T-helper 22 cell (primary cell): ENCODE measurements around the gene ZMYND10.

ENCODE experiments used
- DNase-seq: peaks from one replicate; pipeline ENCODE4 v3.0.0-alpha.2; 2020; ENCODE audit warnings: low read depth

ZMYND10 gene

GRCh38 chr3:50345586-50346234, at the start of gene ZMYND10:
Gene ZMYND10 (minus strand): TSS chr3:50345732. CDS start chr3:50345579, 153 bp downstream.
- DNase-seq = peak; percentile 58

GRCh38 chr3:50393061-50393460, 47.5 kb upstream of the ZMYND10 start:
- no peak for DNase-seq

DNA sequence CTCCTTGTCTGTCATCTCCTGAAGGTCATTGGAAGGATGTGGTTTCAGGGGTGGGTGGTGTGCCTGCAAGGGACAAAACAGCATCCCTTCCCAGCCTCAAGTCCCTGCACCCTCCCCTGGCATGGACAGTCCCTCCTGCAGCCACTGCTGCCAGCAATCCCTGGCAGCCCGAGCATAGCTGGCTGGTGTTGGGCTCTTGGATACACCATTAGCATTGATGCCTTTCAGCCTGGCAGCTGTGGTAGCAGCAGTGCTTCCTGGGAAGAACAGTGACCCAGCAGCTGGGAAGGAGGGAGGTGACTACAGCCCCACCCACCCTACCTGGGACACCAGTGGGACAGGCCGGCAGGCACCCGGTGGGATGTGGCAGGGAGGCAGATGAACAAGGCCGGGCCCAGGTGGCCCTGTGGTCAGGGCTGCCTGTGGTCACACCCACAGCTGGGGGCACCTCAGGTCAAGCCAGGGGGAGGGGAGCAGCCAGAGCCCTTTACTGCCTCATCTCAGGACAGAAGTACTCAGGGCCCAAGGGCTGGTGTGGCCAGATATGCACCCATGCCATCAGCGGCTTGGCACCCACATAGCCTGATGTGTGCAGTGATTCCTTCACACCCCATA, 46.7 kb upstream of the ZMYND10 start:
- DNase-seq = no peak

GRCh38 chr3:50390508-50391224, 45.1 kb upstream of the ZMYND10 start:
- no peak for DNase-seq

DNA sequence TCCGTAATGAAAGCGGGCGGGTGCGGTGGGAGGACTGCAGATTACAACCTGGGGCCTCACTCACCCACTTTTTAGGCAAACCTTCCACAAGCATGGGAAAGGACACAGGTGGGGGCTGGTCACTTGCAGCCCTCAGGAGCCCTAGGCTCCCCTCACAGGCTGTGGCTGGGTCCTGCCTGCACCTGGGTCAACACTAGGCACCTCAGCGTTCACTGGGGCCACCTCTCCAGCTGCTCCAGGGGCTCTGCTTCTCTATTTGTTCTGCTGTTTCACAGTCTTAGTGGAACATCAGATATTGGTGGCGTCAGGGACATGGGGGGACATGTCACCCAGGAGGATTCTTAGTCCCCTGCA, 43.9 kb upstream of the ZMYND10 start:
- DNase-seq = no peak

DNA sequence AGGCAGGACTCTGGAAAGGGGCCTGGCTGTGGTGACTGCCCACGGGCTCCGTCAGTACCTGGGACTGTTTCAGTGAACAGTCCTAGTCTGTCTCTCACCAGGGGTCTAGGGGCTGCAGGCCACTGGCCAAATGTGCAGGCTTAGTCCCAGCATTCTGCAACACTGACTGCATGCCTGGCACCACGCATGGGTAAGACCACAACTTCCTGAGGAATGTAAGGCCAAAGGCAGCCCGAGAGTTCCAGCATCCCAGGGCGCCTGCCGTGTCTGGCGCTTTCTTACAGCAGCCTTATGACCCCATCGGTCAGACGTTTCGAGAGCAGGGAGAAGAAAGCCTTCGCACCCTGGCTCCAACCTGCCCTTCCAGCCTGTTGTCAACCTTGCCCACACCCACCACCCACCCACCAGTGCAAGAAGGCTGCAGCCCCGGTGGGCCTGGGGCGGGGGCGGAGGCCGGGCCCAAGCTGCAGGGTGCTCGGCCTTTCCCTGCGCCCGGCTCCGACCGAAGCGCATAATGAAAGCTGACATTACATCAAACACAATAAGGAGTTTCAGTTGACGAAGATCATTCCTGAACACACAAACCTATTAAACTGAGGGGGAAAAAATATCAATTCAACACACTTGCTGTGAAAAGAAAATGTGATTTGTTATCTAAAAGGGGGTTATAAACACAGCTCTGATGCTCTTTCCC, 43.3 kb upstream of the ZMYND10 start:
- DNase-seq = no peak

GRCh38 chr3:50388016-50388719, 42.6 kb upstream of the ZMYND10 start:
- no peak for DNase-seq

GRCh38 chr3:50385754-50386153, 40.2 kb upstream of the ZMYND10 start:
- no peak for DNase-seq

DNA sequence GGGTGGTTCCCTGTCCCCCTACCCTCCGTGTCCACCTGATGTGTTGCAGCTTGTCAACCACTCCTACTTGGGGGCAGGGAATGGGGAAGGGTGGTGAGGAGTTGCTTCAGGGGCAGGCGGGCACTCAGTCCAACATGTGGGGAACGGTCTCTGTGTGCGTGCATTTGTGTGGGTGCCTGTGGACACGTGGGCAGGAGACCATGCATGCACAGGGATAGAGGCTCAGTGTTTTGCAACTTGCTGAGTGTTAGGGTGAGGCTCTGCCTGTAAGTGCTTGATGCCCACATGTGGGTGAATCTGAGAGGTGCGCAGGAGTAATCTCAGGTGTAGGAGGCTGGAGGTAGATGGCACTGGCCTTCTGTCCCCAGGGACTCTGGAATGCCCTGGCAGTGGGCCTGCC, 38.2 kb upstream of the ZMYND10 start:
- no peak for DNase-seq

DNA sequence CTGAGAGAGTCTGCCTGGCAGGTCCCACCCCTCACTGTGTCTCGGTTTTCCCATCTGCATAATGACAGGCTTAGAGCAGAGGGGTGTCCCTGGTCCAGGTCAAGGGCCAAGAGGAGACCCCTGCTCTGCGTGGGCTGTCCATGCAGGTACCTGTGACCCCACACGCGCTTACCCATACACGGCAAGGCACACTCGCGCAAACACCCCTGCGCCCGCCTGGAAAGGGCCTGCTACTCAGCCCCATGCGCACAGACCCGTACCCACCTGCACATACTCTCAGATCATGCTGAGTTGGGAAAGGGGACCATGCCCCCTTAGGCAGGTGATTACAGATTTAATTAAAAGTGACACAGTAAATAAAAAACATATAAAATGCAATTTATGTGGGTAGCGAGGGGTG, 37.2 kb upstream of the ZMYND10 start:
- no peak for DNase-seq

DNA sequence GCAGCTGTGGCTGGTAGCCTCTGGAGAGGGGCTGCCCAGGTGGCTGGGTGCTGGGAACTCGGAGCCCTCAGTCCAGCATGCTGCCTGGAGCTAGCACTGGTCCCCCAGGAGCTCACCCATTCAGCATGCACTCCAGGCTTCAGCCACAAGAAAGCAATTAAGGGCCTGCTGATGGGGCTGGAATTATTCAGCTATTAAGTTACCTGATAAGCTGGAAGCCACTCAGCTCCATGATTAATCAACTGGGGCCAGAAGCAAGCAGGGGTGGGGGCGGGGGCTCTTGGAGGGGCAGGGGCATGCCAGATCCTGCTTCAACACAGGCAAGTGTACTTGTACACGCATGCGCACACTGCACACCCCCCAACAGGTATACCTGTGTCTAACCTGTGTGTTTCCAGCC, 35.9 kb upstream of the ZMYND10 start:
- no peak for DNase-seq

DNA sequence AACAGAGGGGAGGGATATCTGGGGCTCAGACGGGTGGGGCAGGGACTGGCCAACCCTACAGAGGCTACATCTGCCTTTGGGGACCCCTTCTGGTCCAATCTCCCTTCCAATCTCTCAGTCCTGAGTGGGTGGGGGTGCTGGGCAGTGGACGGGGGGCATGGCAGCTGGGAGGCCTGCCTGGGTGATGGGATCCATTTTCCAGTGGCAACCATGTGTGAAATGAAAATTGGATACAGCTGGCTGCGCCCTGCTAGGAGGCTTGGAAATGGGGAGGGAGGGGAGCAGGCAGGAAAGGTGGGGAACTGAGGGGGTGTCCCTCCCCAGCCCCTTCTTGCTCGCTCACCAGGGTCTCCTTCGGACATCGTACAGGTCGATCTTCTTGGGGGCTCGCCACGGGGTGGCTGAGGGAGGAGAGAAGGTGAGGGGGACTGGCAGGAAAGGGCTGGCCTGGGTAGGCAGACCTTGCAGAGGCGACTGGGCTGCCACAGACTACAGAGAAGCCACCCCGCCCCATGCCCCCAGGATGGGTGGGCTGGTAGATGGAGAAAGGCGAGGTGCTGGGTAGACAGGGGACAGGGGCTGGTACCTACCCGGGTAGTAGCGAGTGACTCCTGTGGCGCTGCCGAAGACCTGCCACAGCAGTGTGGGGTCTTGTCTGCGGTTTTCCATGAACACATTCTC, 35.0 kb upstream of the ZMYND10 start:
- DNase-seq = no peak

DNA sequence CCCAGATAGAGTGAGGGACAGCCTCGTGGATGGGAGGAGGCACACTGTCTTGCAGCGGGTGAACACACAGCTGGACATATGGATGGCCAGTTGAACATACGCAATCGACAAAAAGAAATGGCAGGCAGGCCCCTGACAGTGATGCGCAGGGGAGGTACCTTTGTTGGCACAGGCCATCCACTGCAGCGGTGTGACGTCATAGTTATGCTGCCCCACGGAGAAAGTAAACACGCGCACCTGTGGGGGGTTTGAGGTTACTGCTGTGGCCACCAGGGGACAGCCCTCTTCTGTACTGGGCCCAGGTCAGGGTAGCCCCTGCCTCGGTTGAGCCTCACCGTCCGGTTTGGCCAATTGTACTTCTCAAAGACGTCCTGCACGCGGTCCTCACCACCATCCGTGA, 33.2 kb upstream of the ZMYND10 start:
- DNase-seq = no peak

GRCh38 chr3:50378024-50378423, 32.5 kb upstream of the ZMYND10 start:
- no peak for DNase-seq

DNA sequence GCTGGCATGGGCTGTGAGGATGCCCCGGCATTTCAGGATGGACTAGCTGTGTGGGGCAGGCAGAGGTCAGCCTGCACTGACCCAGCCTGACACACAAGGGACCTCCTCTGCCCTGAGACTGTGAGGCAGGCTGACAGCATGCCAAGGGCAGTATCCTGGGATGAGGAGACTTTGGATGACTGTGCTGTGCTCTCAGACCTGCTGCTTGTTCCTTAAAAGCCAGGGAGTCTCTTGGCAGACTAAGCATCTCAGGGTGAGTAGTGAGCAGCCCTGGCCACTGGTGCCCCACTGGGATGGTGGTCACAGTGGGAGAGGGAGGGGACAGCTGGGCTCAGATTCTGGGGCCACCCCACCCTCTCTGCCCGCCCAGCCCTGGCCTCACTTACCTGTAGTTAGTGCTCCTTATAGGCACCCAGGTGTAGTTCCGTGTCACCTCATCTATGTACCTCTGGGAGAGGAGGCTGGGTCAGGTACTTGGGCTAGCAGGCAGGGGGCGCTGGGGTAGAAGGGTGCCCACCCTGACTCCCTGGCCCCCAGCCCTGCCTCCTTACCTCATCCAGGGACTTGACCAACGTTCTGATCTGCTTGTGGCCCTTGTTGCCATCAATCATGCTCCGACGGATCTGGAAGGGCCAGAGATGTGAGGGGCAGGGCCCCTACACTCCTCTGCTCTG, 29.9 kb upstream of the ZMYND10 start:
- no peak for DNase-seq

- DNase-seq = no peak
Measured at GRCh38 chr3:50374363-50375257, 29.1 kb upstream of the ZMYND10 start.

- no peak for DNase-seq
Measured at GRCh38 chr3:50373146-50374051, 27.9 kb upstream of the ZMYND10 start.

DNA sequence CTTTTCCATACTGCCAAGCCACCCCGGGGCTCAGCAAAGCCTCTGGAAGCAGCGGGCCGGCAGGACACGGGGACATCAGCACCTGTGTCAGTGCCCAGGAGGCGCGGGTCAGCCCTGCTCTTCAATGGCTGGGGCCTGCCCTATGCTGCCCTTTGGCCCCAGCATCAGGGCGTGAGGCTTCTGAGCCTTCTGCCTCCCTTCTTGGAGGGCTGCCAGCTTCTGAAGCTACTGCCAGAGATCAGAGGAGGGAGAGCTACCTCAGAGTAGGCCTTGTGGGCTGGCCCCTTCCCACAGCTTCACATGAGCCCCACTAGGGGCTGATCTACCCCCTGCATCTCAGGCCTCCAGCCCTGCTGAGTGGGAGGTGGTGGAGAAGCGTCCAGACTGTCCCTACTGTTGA, 26.8 kb upstream of the ZMYND10 start:
- DNase-seq = no peak

GRCh38 chr3:50371133-50371685, 25.7 kb upstream of the ZMYND10 start:
- DNase-seq = no peak
